ENCODE data around the gene ZNF630.

DNA sequence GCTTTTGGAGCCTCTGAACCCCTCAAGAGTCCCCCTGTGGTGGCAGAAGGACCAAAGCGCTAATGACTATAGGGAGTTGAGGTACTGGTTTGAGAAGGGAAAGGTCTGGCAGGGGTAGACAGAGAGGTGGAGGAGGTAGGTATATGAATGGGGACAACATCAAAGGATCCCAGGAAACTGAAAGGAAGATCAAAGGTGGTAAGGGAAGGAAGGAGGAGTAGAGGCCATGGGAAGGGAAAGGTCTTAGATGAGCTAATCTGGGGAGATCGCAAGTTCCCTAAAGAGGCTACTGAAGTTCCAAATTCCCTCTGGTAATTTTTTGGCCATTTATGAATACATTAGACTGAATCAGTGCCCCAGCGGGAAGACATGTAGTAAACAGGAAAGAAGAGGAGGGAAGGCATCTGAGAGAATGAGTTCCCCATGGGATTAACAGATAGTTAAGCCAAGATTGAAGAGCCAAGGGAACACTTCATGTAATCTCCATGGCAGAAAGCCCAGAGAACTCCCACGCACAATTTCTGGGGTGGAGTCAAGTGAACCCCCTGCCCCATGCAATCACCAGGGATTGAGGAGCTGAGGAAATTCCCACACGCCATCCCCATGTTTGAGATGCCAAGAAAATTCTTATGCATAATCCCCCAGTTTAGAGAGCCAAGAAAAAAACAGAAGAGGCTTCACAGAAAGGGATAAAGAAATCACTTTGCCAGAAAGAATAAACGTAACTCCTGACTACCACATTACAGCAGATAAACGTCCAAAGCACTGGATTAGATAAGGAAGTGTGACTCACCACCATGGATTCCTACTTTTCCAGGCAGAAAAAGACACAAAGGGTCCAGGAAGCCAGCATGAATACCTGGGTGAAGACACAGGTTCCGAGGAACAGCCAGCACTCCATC, 25.8 kb downstream of the ZNF630 start:
- TF ChIP-seq POLR2A (IDR thresholded peaks at IDR 0.05) (no peak), CTCF (IDR thresholded peaks at IDR 0.05) (no peak), POLR2AphosphoS5 (IDR thresholded peaks at IDR 0.05) (no peak)

Data from breast epithelium (tissue), 3 donors.